ENCODE measurements around the gene TXNDC16. TPM values are rescaled to one million over a fixed set of nuclear protein-coding genes. Genes with fewer than 3 reads are reported as not detected.

The TXNDC16 gene
- total RNA-seq, 2 donors from 2014 or later: 7.8 to 10.6 TPM

GRCh38 chr14:52538623-52539022 lies 13.7 kb downstream of the TXNDC16 start:
- Histone ChIP-seq H3K27ac (no peak overlapping the region), H3K36me3 (no peaks in the 10 kb centered on the region), H3K9ac (ENCODE audit: low read depth in 2 of 2, low read length in 2 of 2) (no peak overlapping the region), H3K27me3 (no peaks in the 10 kb centered on the region), H3K4me1 (no peaks in the 10 kb centered on the region), H3K4me3 (no peak overlapping the region), H3K9me3 (no peaks in the 10 kb centered on the region)
- no peak for DNase-seq
- TF ChIP-seq, protein P1, sequence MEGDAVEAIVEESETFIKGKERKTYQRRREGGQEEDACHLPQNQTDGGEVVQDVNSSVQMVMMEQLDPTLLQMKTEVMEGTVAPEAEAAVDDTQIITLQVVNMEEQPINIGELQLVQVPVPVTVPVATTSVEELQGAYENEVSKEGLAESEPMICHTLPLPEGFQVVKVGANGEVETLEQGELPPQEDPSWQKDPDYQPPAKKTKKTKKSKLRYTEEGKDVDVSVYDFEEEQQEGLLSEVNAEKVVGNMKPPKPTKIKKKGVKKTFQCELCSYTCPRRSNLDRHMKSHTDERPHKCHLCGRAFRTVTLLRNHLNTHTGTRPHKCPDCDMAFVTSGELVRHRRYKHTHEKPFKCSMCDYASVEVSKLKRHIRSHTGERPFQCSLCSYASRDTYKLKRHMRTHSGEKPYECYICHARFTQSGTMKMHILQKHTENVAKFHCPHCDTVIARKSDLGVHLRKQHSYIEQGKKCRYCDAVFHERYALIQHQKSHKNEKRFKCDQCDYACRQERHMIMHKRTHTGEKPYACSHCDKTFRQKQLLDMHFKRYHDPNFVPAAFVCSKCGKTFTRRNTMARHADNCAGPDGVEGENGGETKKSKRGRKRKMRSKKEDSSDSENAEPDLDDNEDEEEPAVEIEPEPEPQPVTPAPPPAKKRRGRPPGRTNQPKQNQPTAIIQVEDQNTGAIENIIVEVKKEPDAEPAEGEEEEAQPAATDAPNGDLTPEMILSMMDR (IDR thresholded peaks at IDR 0.05): no peak
- intact Hi-C loops (cut with DNase I): no loop called here

DNA sequence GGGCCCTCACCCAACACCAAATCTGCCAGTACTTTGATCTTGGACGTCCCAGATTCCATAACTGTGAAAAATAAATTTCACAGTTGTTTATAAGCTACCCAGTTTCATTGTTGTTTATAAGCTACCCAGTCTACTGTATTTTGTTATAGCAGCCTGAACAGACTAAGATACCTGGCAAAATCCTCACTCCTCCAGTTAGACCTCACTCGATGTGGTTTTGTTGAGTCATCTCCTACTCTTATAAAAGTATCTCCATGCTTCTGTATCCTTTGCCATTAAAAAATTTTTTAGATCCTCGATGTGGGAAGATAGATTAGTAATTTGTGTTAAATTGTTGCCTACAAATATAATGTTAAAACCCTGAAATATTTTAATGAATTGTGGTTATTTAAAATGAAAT lies 16.0 kb downstream of the TXNDC16 start:
- intact Hi-C loops (cut with DNase I): no loop called here
- H3K4me1 ChIP-seq: no peaks in the 10 kb centered on the region
- TF ChIP-seq, protein P1 (IDR thresholded peaks at IDR 0.05): no peak
- H3K27me3 ChIP-seq: no peaks in the 10 kb centered on the region
- H3K9me3 ChIP-seq: no peaks in the 10 kb centered on the region
- no peak overlapping the region for H3K4me3 ChIP-seq
- no peak for DNase-seq
- H3K36me3 ChIP-seq: no peaks in the 10 kb centered on the region
- H3K9ac ChIP-seq (ENCODE audit: low read depth in 2 of 2, low read length in 2 of 2): no peak overlapping the region
- H3K27ac ChIP-seq: no peak overlapping the region

GRCh38 chr14:52531481-52531880 lies 20.8 kb downstream of the TXNDC16 start:
- H3K9ac ChIP-seq (ENCODE audit: low read depth in 2 of 2, low read length in 2 of 2): no peak overlapping the region
- H3K36me3 ChIP-seq: no peaks in the 10 kb centered on the region
- H3K4me1 ChIP-seq: no peaks in the 10 kb centered on the region
- no peak for DNase-seq
- no peaks in the 10 kb centered on the region for H3K9me3 ChIP-seq
- TF ChIP-seq, protein P1 (IDR thresholded peaks at IDR 0.05): no peak
- intact Hi-C loops (cut with DNase I): no loop called here
- H3K4me3 ChIP-seq: no peak overlapping the region
- H3K27me3 ChIP-seq: no peaks in the 10 kb centered on the region
- no peak overlapping the region for H3K27ac ChIP-seq

DNA sequence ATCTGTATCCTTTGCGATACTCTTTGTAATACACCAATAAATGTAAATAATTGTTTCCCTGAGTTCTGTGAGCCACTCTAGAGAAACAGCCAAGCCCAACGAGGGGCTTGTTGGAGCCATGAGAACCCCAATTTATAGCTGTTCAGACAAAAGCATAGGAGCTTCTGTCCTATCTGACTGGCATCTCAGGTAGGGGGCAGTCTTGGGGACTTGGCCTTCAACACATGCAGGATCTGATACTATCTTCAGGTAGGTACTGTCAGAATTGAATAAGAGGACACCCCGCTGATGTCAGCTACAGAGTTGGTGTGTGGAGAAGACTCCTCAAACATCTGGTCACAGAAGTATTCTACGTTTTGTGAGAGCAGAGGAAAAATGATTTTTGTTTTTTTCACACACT lies 25.3 kb downstream of the TXNDC16 start:
- Histone ChIP-seq H3K9me3 (no peaks in the 10 kb centered on the region), H3K27ac (no peak overlapping the region), H3K4me1 (no peaks in the 10 kb centered on the region), H3K4me3 (no peak overlapping the region), H3K27me3 (no peaks in the 10 kb centered on the region), H3K9ac (ENCODE audit: low read depth in 2 of 2, low read length in 2 of 2) (no peak overlapping the region), H3K36me3 (no peaks in the 10 kb centered on the region)
- intact Hi-C loops (cut with DNase I): no loop called here
- TF ChIP-seq, protein P1 (IDR thresholded peaks at IDR 0.05): no peak
- no peak for DNase-seq

DNA sequence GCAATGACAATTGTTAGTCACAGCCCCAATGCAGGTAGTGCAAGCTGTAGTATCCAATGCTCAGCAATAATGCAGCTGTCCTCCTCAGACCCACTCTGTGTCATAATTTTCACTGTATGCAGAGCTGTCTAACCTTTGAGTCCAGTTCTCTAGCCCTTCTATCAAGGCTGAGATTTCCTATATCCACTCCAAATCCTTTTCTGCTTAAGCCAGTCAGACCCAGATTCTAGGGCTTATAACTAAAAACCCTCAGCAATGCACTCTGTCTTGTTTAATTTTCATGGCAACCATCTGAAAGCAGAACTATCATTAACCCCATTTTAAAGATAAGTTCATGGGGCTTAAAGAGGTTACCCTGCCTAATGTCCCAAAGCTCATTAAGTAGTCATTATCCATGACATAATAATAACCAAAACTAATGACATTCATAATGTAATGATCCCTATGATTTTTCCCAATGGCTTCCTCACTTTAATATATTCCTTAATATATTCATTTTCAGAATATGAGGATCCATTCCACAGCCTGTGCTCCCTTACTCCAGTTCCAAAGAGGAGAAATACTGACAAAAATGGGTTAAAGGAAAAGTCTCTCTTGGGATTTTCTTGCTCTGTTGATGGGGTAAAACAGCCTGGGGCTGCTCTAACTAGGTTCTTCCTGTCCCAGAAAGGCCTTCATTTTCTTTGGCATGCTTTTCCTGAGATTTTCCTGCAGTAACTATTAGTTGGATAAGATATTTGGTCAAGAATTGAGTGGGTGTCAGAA lies 29.5 kb downstream of the TXNDC16 start:
- Histone ChIP-seq H3K9me3 (no peaks in the 10 kb centered on the region), H3K27me3 (no peaks in the 10 kb centered on the region), H3K4me3 (no peak overlapping the region), H3K36me3 (no peaks in the 10 kb centered on the region), H3K9ac (ENCODE audit: low read depth in 2 of 2, low read length in 2 of 2) (no peak overlapping the region), H3K27ac (no peak overlapping the region), H3K4me1 (no peaks in the 10 kb centered on the region)
- TF ChIP-seq, protein P1 (IDR thresholded peaks at IDR 0.05): no peak
- DNase-seq: no peak
- intact Hi-C loops (cut with DNase I): no loop called here

Data from colonic mucosa (tissue), 4 donors.